H9 (cell line): Measurements from ENCODE around the gene TRPV3. TPM values are rescaled to one million over a fixed set of nuclear protein-coding genes. Genes with fewer than 3 reads are reported as not detected.

ENCODE experiments used
- DNase-seq: peaks from one replicate; pipeline ENCODE4 v3.0.0-alpha.2; 2017
- H2AFZ ChIP-seq: one replicate; pipeline ENCODE4 v1.6.1; 2013; ENCODE audit warnings: mild to moderate bottlenecking, low read length, control low read depth, moderate library complexity
- H2AK5ac ChIP-seq: 2 replicates; pipeline ENCODE4 v1.6.1; 2013; ENCODE audit warnings: low read length, control low read depth, mixed read lengths; ENCODE audit not compliant: insufficient read length
- H2BK120ac ChIP-seq: one replicate; pipeline ENCODE4 v1.6.1; 2013; ENCODE audit warnings: low read depth, mild to moderate bottlenecking, low read length, control low read depth, inconsistent platforms; ENCODE audit not compliant: poor library complexity, severe bottlenecking
- H2BK12ac ChIP-seq: 2 replicates; pipeline ENCODE4 v1.6.1; 2013; ENCODE audit warnings: low read length, control low read depth, mixed read lengths, low read depth; ENCODE audit not compliant: insufficient read length
- H2BK15ac ChIP-seq: 2 replicates; pipeline ENCODE4 v1.6.1; 2013; ENCODE audit warnings: low read depth, low read length, control low read depth
- H2BK20ac ChIP-seq: one replicate; pipeline ENCODE4 v1.6.1; 2013; ENCODE audit warnings: low read depth, mild to moderate bottlenecking, low read length, control low read depth, inconsistent platforms; ENCODE audit not compliant: poor library complexity, severe bottlenecking
- H2BK5ac ChIP-seq: 2 replicates; pipeline ENCODE4 v1.6.1; 2013; ENCODE audit warnings: low read length, control low read depth, mixed read lengths; ENCODE audit not compliant: insufficient read length
- H3K14ac ChIP-seq: 2 replicates; pipeline ENCODE4 v1.6.1; 2013; ENCODE audit warnings: low read length, control low read depth; ENCODE audit not compliant: insufficient read depth
- H3K18ac ChIP-seq: 2 replicates; pipeline ENCODE4 v1.6.1; 2013; ENCODE audit warnings: low read depth, mild to moderate bottlenecking, mixed read lengths, low read length, control low read depth; ENCODE audit not compliant: insufficient read length
- H3K23ac ChIP-seq: 2 replicates; pipeline ENCODE4 v1.6.1; 2013; ENCODE audit warnings: low read length, control low read depth, mixed read lengths, low read depth; ENCODE audit not compliant: insufficient read length
- H3K23me2 ChIP-seq: 2 replicates; pipeline ENCODE4 v1.6.1; 2013; ENCODE audit warnings: low read depth, mild to moderate bottlenecking, mixed read lengths, low read length, control low read depth; ENCODE audit not compliant: insufficient read length, poor library complexity, severe bottlenecking
- H3K27ac ChIP-seq: 2 replicates; pipeline ENCODE4 v1.5.1; 2013; ENCODE audit warnings: low read length, control low read depth, mixed read lengths, low read depth; ENCODE audit not compliant: insufficient read length
- H3K27me3 ChIP-seq: 2 replicates; pipeline ENCODE4 v1.6.1; 2013; ENCODE audit warnings: low read length, control low read depth, inconsistent platforms; ENCODE audit not compliant: insufficient read depth
- H3K4ac ChIP-seq: 2 replicates; pipeline ENCODE4 v1.6.1; 2013; ENCODE audit warnings: low read depth, mild to moderate bottlenecking, control low read depth, inconsistent platforms, low read length, moderate library complexity
- H3K4me1 ChIP-seq: 2 replicates; pipeline ENCODE4 v1.6.1; 2013; ENCODE audit warnings: low read length, control low read depth, inconsistent platforms; ENCODE audit not compliant: insufficient read depth
- H3K4me2 ChIP-seq: 2 replicates; pipeline ENCODE4 v1.6.1; 2013; ENCODE audit warnings: low read length, control low read depth, mixed read lengths; ENCODE audit not compliant: insufficient read length, insufficient read depth
- H3K56ac ChIP-seq: 2 replicates; pipeline ENCODE4 v1.6.1; 2013; ENCODE audit warnings: low read depth, mild to moderate bottlenecking, mixed read lengths, low read length, control low read depth; ENCODE audit not compliant: insufficient read length
- H3K79me1 ChIP-seq: 2 replicates; pipeline ENCODE4 v1.6.1; 2013; ENCODE audit warnings: low read depth, mild to moderate bottlenecking, moderate library complexity, low read length, control low read depth, inconsistent platforms; ENCODE audit not compliant: insufficient read depth, poor library complexity, severe bottlenecking
- H3K79me2 ChIP-seq: 2 replicates; pipeline ENCODE4 v1.6.1; 2013; ENCODE audit warnings: low read length, control low read depth, inconsistent platforms; ENCODE audit not compliant: insufficient read depth
- H3K9ac ChIP-seq: 2 replicates; pipeline ENCODE4 v1.6.1; 2013; ENCODE audit warnings: low read length, control low read depth, mixed read lengths; ENCODE audit not compliant: insufficient read length; ENCODE audit errors: extremely low read depth
- H3K9me3 ChIP-seq: one replicate; pipeline ENCODE4 v1.6.1; 2013; ENCODE audit warnings: low read depth, low read length, inconsistent platforms; ENCODE audit not compliant: control insufficient read depth
- H3T11ph ChIP-seq: one replicate; pipeline ENCODE4 v1.6.1; 2013; ENCODE audit warnings: mild to moderate bottlenecking, low read length, control low read depth, inconsistent platforms
- H4K20me1 ChIP-seq: one replicate; pipeline ENCODE4 v1.6.1; 2013; ENCODE audit not compliant: control insufficient read depth, insufficient read length, insufficient read depth
- H4K5ac ChIP-seq: 2 replicates; pipeline ENCODE4 v1.6.1; 2013; ENCODE audit warnings: low read depth, mild to moderate bottlenecking, mixed read lengths, low read length, control low read depth; ENCODE audit not compliant: insufficient read length
- H4K8ac ChIP-seq: replicated peaks from 2 replicates; pipeline ENCODE4 v1.6.1; 2013; ENCODE audit warnings: low read length, control low read depth, mixed read lengths, low read depth; ENCODE audit not compliant: insufficient read length
- H4K91ac ChIP-seq: 2 replicates; pipeline ENCODE4 v1.6.1; 2013; ENCODE audit warnings: low read depth, mild to moderate bottlenecking, moderate library complexity, mixed read lengths, low read length, control low read depth; ENCODE audit not compliant: insufficient read length
- H3K27ac Mint-ChIP-seq, 3 experiments: 2 replicates in 2 of 3; 3 replicates in 1 of 3; pipeline ENCODE4 v1.8.0; 2020 to 2021; ENCODE audit warnings: mixed read lengths in 3 of 3, mild to moderate bottlenecking in 1 of 3, moderate library complexity in 1 of 3
- H3K27me3 Mint-ChIP-seq: 2 replicates; pipeline ENCODE4 v1.8.0; 2021; ENCODE audit warnings: low read depth, mild to moderate bottlenecking, moderate library complexity, mixed read lengths
- H3K36me3 Mint-ChIP-seq, 3 experiments: 2 replicates in 2 of 3; 3 replicates in 1 of 3; pipeline ENCODE4 v1.8.0; 2020 to 2021; ENCODE audit warnings: low read depth in 3 of 3, mixed read lengths in 3 of 3; ENCODE audit not compliant: insufficient read depth in 1 of 3
- H3K4me1 Mint-ChIP-seq, 2 experiments: 2 replicates each; pipeline ENCODE4 v1.8.0; 2020; ENCODE audit warnings: mixed read lengths in 2 of 2
- H3K4me3 Mint-ChIP-seq, 2 experiments: 2 replicates in 1 of 2; 3 replicates in 1 of 2; pipeline ENCODE4 v1.8.0; 2020 to 2021; ENCODE audit warnings: mild to moderate bottlenecking in 2 of 2, mixed read lengths in 2 of 2, moderate library complexity in 1 of 2
- H3K9me3 Mint-ChIP-seq, 2 experiments: 2 replicates in 1 of 2; 3 replicates in 1 of 2; pipeline ENCODE4 v1.8.0; 2020; ENCODE audit warnings: mild to moderate bottlenecking in 2 of 2, mixed read lengths in 2 of 2, moderate library complexity in 1 of 2
- WGBS: extraction: QIAGEN DNeasy Blood & Tissue Kit; methylation state at CpG from one replicate; pipeline ENCODE4 v1.1.7; 2013; ENCODE audit warnings: missing lambda C conversion rate, low lambda C conversion rate, mixed read lengths; ENCODE audit not compliant: insufficient read length; ENCODE audit errors: extremely low coverage; 5-methylcytosine and 5-hydroxymethylcytosine counted together
- total RNA-seq: library from RNA; stranded (reverse); gene quantifications from 2 replicates; pipeline ENCODE4 v1.2.1, GENCODE V29; 2021
- TF ChIP-seq, protein P1 (sequence below): fragments of 200-600 bp; sonication (generic); conservative IDR thresholded peaks from 3 replicates; pipeline ENCODE4 v1.8.0; 2021; ENCODE audit warnings: antibody characterized with exemption, mild to moderate bottlenecking

TRPV3 gene
- total RNA-seq, 1 experiment from 2014 or later: 0.63 TPM

DNA sequence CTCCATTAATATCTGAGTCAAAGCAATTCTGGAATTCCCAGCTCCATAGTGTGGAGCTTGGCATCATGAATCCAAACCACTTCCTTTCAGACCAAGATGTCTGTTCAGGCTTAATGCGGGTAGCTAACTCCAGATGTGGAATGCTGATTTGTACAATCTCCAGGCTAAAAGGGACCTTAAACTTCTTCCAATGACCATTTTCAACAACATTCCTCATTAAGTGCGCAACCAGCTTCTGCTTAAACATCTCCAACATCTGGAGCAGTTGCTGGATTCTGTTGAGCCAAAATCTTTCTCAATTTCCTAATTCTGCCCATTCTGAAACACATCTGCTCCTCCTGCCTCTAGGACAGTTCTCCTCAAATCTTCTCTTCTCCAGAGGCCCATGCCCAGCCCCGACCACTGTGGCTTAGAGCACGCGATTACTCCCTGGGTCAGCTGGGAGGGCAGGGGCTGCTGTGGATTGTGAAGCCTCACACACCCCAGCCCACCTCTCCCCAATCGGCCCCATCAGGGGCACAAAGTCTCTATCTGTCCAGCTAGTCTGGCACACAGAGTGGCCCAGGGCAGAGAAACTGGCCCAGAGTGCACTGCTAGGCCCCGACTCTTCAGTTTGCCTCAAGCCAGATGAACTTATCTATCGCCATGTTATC lies 45.6 kb downstream of the TRPV3 start:
- Histone ChIP-seq H2BK5ac (no peak overlapping the region), H2BK15ac (no peak overlapping the region), H3K23ac (no peak overlapping the region), H3K27me3 (no peaks in the 10 kb centered on the region), H3K79me2 (no peaks in the 10 kb centered on the region), H4K5ac (no peak overlapping the region), H3K23me2 (no peaks in the 10 kb centered on the region), H3K79me1 (no peaks in the 10 kb centered on the region), H3K56ac (no peak overlapping the region), H2AK5ac (no peak overlapping the region), H3K4me2 (no peak overlapping the region), H2AFZ (no peak overlapping the region), H2BK20ac (no peak overlapping the region), H3K4ac (no peak overlapping the region), H3K27ac (no peak overlapping the region), H2BK120ac (no peak overlapping the region), H3K14ac (no peak overlapping the region), H3K18ac (no peak overlapping the region), H3K9ac (no peak overlapping the region), H3K9me3 (no peaks in the 10 kb centered on the region), H4K20me1 (no peaks in the 10 kb centered on the region), H3K4me1 (peaks cover 4% of the 10 kb centered on the region; the same call in 1 of the 2 replicates), H4K91ac (no peak overlapping the region), H2BK12ac (no peak overlapping the region), H3T11ph (no peak overlapping the region), H4K8ac (no peak overlapping the region)
- DNase-seq: no peak
- Mint-ChIP-seq H3K9me3 (peaks cover 3 to 8% of the 10 kb centered on the region in 2 experiments; a peak in 3 of 5 replicates), H3K4me1 (peaks cover 41 to 45% of the 10 kb centered on the region in 2 experiments), H3K4me3 (no peak overlapping the region), H3K27me3 (peaks cover 38% of the 10 kb centered on the region), H3K27ac (peak overlapping the region in 1 of 3 experiments; percentile 66; a peak in 1 of 7 replicates), H3K36me3 (peaks cover 0 to 3% (median 0%) of the 10 kb centered on the region in 3 experiments; a peak in 4 of 7 replicates)
- WGBS: no CpG with 5 or more reads among the region's 8 CpGs
- TF ChIP-seq, protein P1, sequence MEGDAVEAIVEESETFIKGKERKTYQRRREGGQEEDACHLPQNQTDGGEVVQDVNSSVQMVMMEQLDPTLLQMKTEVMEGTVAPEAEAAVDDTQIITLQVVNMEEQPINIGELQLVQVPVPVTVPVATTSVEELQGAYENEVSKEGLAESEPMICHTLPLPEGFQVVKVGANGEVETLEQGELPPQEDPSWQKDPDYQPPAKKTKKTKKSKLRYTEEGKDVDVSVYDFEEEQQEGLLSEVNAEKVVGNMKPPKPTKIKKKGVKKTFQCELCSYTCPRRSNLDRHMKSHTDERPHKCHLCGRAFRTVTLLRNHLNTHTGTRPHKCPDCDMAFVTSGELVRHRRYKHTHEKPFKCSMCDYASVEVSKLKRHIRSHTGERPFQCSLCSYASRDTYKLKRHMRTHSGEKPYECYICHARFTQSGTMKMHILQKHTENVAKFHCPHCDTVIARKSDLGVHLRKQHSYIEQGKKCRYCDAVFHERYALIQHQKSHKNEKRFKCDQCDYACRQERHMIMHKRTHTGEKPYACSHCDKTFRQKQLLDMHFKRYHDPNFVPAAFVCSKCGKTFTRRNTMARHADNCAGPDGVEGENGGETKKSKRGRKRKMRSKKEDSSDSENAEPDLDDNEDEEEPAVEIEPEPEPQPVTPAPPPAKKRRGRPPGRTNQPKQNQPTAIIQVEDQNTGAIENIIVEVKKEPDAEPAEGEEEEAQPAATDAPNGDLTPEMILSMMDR: no peak
